Measurements from ENCODE around the gene CD207. TPM values are rescaled to one million over a fixed set of nuclear protein-coding genes. Genes with fewer than 3 reads are reported as not detected.
"Not testable (repeated sequence)": the region's sequence is repeated elsewhere in the genome, so short reads cannot be mapped to it uniquely, and the experiment has no call there.

The CD207 gene
- total RNA-seq, 1 experiment from 2014 or later = 1.1 TPM

- TF ChIP-seq, protein P1, sequence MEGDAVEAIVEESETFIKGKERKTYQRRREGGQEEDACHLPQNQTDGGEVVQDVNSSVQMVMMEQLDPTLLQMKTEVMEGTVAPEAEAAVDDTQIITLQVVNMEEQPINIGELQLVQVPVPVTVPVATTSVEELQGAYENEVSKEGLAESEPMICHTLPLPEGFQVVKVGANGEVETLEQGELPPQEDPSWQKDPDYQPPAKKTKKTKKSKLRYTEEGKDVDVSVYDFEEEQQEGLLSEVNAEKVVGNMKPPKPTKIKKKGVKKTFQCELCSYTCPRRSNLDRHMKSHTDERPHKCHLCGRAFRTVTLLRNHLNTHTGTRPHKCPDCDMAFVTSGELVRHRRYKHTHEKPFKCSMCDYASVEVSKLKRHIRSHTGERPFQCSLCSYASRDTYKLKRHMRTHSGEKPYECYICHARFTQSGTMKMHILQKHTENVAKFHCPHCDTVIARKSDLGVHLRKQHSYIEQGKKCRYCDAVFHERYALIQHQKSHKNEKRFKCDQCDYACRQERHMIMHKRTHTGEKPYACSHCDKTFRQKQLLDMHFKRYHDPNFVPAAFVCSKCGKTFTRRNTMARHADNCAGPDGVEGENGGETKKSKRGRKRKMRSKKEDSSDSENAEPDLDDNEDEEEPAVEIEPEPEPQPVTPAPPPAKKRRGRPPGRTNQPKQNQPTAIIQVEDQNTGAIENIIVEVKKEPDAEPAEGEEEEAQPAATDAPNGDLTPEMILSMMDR (conservative IDR thresholded peaks at IDR 0.05; ENCODE audit: low read depth, low read length) = no peak
- TF ChIP-seq EZH2 (IDR thresholded peaks at IDR 0.05; ENCODE audit: borderline replicate concordance, low read depth, low read length, poor library complexity, severe bottlenecking) = no peak
- no peaks in the 10 kb centered on the region for H3K4me1 ChIP-seq (ENCODE audit: insufficient read depth, low read length, poor library complexity, severe bottlenecking)
- intact Hi-C loops (cut with micrococcal nuclease; ENCODE audit: unreplicated experiment) = no loop called here
- H3K27me3 ChIP-seq (replicated peaks; ENCODE audit: insufficient read depth, low read depth, low read length, poor library complexity) = no peaks in the 10 kb centered on the region
- CTCF ChIA-PET = no interaction called here
- H3K27ac ChIP-seq (ENCODE audit: low read depth, low read length, poor library complexity, severe bottlenecking) = no peak overlapping the region
- POLR2A ChIA-PET (ENCODE audit: low non-redundant PET) = no interaction called here
- no TSS peak for BruUV-seq (replicated peaks)
- H3K36me3 ChIP-seq (ENCODE audit: insufficient read depth, low read length, poor library complexity, severe bottlenecking) = no peaks in the 10 kb centered on the region
- DNase-seq (ENCODE audit: low spot score) = no peak
- H3K9me3 ChIP-seq (ENCODE audit: low read depth, low read length, poor library complexity, severe bottlenecking) = no peaks in the 10 kb centered on the region
- H3K4me3 ChIP-seq (ENCODE audit: low read depth, low read length, poor library complexity, severe bottlenecking) = no peak overlapping the region
These were observed 35.9 kb downstream of the CD207 start for GRCh38 chr2:70799706-70800105.

DNA sequence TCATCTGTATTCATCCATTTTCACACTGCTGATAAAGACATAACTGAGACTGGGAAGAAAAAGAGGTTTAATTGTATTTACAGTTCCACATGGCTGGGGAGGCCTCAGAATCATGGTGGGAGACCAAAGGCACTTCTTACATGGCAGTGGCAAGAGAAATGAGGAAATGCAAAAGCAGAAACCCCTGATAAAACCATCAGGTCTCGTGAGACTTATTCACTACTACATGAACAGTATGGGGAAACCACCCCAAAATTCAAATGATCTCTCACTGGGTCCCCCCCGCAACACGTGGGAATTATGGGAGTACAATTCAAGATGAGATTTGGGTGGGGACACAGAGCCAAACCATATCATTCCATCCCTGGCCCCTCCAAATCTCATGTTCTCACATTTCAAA is 37.6 kb downstream of the CD207 start:
- intact Hi-C loops (cut with micrococcal nuclease; ENCODE audit: unreplicated experiment); H3K36me3 ChIP-seq (ENCODE audit: insufficient read depth, low read length, poor library complexity, severe bottlenecking); CTCF ChIA-PET; BruUV-seq (replicated peaks); H3K4me3 ChIP-seq (ENCODE audit: low read depth, low read length, poor library complexity, severe bottlenecking); DNase-seq (ENCODE audit: low spot score); H3K27me3 ChIP-seq (replicated peaks; ENCODE audit: insufficient read depth, low read depth, low read length, poor library complexity); H3K9me3 ChIP-seq (ENCODE audit: low read depth, low read length, poor library complexity, severe bottlenecking); H3K27ac ChIP-seq (ENCODE audit: low read depth, low read length, poor library complexity, severe bottlenecking); H3K4me1 ChIP-seq (ENCODE audit: insufficient read depth, low read length, poor library complexity, severe bottlenecking): not testable (repeated sequence)
- POLR2A ChIA-PET (ENCODE audit: low non-redundant PET) = interaction anchor here (0.7 kb wide), 1 partner anchor 51 kb away, joined by 8 read pairs; no protein-coding TSS in a partner anchor

DNA sequence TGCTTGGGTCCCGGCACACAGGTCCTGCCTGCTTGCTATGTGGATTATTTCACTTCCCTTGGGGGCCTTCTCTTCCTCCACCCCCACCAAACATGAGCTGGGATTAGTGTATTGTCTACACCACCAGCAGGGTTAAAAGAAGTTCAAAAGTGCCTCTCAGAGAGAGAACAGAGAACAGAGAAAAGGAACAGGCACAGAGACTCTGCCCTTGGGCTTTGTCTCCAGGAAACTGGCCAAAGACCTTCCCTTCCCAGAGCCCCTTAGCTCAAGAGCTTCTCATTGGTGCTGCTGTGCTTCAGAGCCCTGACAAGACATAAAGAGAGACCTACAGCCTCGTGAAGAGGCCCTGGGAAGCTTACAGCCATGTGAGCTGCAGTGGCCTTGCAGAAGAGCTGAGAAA is 38.1 kb downstream of the CD207 start:
- BruUV-seq (replicated peaks) = no TSS peak
- Histone ChIP-seq H3K9me3 (ENCODE audit: low read depth, low read length, poor library complexity, severe bottlenecking) (no peaks in the 10 kb centered on the region), H3K4me1 (ENCODE audit: insufficient read depth, low read length, poor library complexity, severe bottlenecking) (no peaks in the 10 kb centered on the region), H3K36me3 (ENCODE audit: insufficient read depth, low read length, poor library complexity, severe bottlenecking) (no peaks in the 10 kb centered on the region), H3K27me3 (replicated peaks; ENCODE audit: insufficient read depth, low read depth, low read length, poor library complexity) (peaks cover 6% of the 10 kb centered on the region), H3K4me3 (ENCODE audit: low read depth, low read length, poor library complexity, severe bottlenecking) (no peak overlapping the region), H3K27ac (ENCODE audit: low read depth, low read length, poor library complexity, severe bottlenecking) (no peak overlapping the region)
- intact Hi-C loops (cut with micrococcal nuclease; ENCODE audit: unreplicated experiment) = no loop called here
- no peak for TF ChIP-seq EZH2 (IDR thresholded peaks at IDR 0.05; ENCODE audit: borderline replicate concordance, low read depth, low read length, poor library complexity, severe bottlenecking)
- TF ChIP-seq, protein P1 (conservative IDR thresholded peaks at IDR 0.05; ENCODE audit: low read depth, low read length) = no peak
- ChIA-PET POLR2A (ENCODE audit: low non-redundant PET) (interaction anchor here (0.7 kb wide), 1 partner anchor 50 kb away, joined by 8 read pairs; no protein-coding TSS in a partner anchor), CTCF (no interaction called here)
- DNase-seq (ENCODE audit: low spot score) = no peak

GRCh38 chr2:70796262-70796661 is 39.4 kb downstream of the CD207 start:
- no TSS peak for BruUV-seq (replicated peaks)
- H3K9me3 ChIP-seq (ENCODE audit: low read depth, low read length, poor library complexity, severe bottlenecking) = no peaks in the 10 kb centered on the region
- no peak for TF ChIP-seq EZH2 (IDR thresholded peaks at IDR 0.05; ENCODE audit: borderline replicate concordance, low read depth, low read length, poor library complexity, severe bottlenecking)
- TF ChIP-seq, protein P1 (conservative IDR thresholded peaks at IDR 0.05; ENCODE audit: low read depth, low read length) = no peak
- no peak overlapping the region for H3K27ac ChIP-seq (ENCODE audit: low read depth, low read length, poor library complexity, severe bottlenecking)
- CTCF ChIA-PET = no interaction called here
- intact Hi-C loops (cut with micrococcal nuclease; ENCODE audit: unreplicated experiment) = no loop called here
- no peak for DNase-seq (ENCODE audit: low spot score)
- peaks cover 18% of the 10 kb centered on the region for H3K27me3 ChIP-seq (replicated peaks; ENCODE audit: insufficient read depth, low read depth, low read length, poor library complexity)
- POLR2A ChIA-PET (ENCODE audit: low non-redundant PET) = no interaction called here
- H3K36me3 ChIP-seq (ENCODE audit: insufficient read depth, low read length, poor library complexity, severe bottlenecking) = no peaks in the 10 kb centered on the region
- H3K4me1 ChIP-seq (ENCODE audit: insufficient read depth, low read length, poor library complexity, severe bottlenecking) = no peaks in the 10 kb centered on the region
- no peak overlapping the region for H3K4me3 ChIP-seq (ENCODE audit: low read depth, low read length, poor library complexity, severe bottlenecking)

Data from A673 (cell line).